Keratinocyte (primary cell): ENCODE results near the gene KCNB1. TPM values are rescaled to one million over a fixed set of nuclear protein-coding genes. Genes with fewer than 3 reads are reported as not detected.
"Not testable (repeated sequence)": the region's sequence is repeated elsewhere in the genome, so short reads cannot be mapped to it uniquely, and the experiment has no call there.

Experiments used
- DNase-seq: peaks from one replicate; pipeline ENCODE4 v3.0.0-alpha.2; 2011; ENCODE audit warnings: low read depth, missing footprints, low spot score
- FAIRE-seq: peaks from 2 replicates; lab custom pipeline; 2011; peaks lifted over from hg19 to GRCh38; lab: Jason Lieb, UNC
- H2AFZ ChIP-seq: 2 replicates; pipeline ENCODE4 v1.6.0; 2012; ENCODE audit warnings: low read length, control low read depth, inconsistent platforms; ENCODE audit not compliant: control insufficient read depth
- H3K27ac ChIP-seq: 2 replicates; pipeline ENCODE4 v1.5.1; 2011; ENCODE audit warnings: low read length; ENCODE audit not compliant: control insufficient read depth, insufficient read depth
- H3K27me3 ChIP-seq: 3 replicates; pipeline ENCODE4 v1.6.0; 2011; ENCODE audit warnings: low read length; ENCODE audit not compliant: control insufficient read depth, insufficient read depth; ENCODE audit errors: extremely low read depth
- H3K36me3 ChIP-seq, 2 experiments: 2 replicates in 1 of 2; 3 replicates in 1 of 2; pipeline ENCODE4 v1.5.1; 2011; ENCODE audit warnings: low read length in 2 of 2, mild to moderate bottlenecking in 1 of 2; ENCODE audit not compliant: control insufficient read depth in 2 of 2, insufficient read depth in 2 of 2; ENCODE audit errors: extremely low read depth in 1 of 2
- H3K4me1 ChIP-seq: 3 replicates; pipeline ENCODE4 v1.5.1; 2011; ENCODE audit warnings: low read length; ENCODE audit not compliant: control insufficient read depth, insufficient read depth; ENCODE audit errors: extremely low read depth
- H3K4me2 ChIP-seq: 3 replicates; pipeline ENCODE4 v1.6.0; 2011; ENCODE audit warnings: low read depth, low read length; ENCODE audit not compliant: control insufficient read depth, insufficient read depth; ENCODE audit errors: extremely low read depth
- H3K4me3 ChIP-seq, 3 experiments: fragments of 200-600 bp in 1 of 3; sonication (generic) in 1 of 3; 2 replicates in 2 of 3; 3 replicates in 1 of 3; pipeline ENCODE4 v1.5.1; 2011 to 2016; ENCODE audit warnings: low read length in 3 of 3, mild to moderate bottlenecking in 3 of 3, control low read depth in 2 of 3, inconsistent platforms in 1 of 3, low read depth in 1 of 3, mixed read lengths in 1 of 3, mixed run types in 1 of 3, moderate library complexity in 1 of 3; ENCODE audit not compliant: control insufficient read depth in 2 of 3, insufficient read depth in 2 of 3; ENCODE audit errors: extremely low read depth in 1 of 3
- H3K79me2 ChIP-seq: 2 replicates; pipeline ENCODE4 v1.6.0; 2012; ENCODE audit warnings: low read length; ENCODE audit not compliant: control insufficient read depth, insufficient read depth
- H3K9ac ChIP-seq: 3 replicates; pipeline ENCODE4 v1.6.0; 2011; ENCODE audit warnings: low read length; ENCODE audit not compliant: control insufficient read depth, insufficient read depth; ENCODE audit errors: extremely low read depth
- H3K9me1 ChIP-seq: 3 replicates; pipeline ENCODE4 v1.6.0; 2011; ENCODE audit warnings: low read length; ENCODE audit not compliant: control insufficient read depth, insufficient read depth; ENCODE audit errors: extremely low read depth
- H3K9me3 ChIP-seq: 2 replicates; pipeline ENCODE4 v1.5.1; 2012; ENCODE audit warnings: low read depth, low read length; ENCODE audit not compliant: control insufficient read depth
- H4K20me1 ChIP-seq: 3 replicates; pipeline ENCODE4 v1.6.0; 2011; ENCODE audit warnings: low read length; ENCODE audit not compliant: control insufficient read depth, insufficient read depth; ENCODE audit errors: extremely low read depth
- CTCF ChIP-seq, 3 experiments: IDR thresholded peaks in 1 of 3; conservative IDR thresholded peaks in 1 of 3; optimal IDR thresholded peaks in 1 of 3; 2 replicates in 2 of 3; 3 replicates in 1 of 3; pipeline versions ENCODE3 to v1.5.1; 2011; ENCODE audit warnings: low read length in 3 of 3, mild to moderate bottlenecking in 3 of 3, moderate library complexity in 2 of 3, control low read depth in 1 of 3, inconsistent platforms in 1 of 3; ENCODE audit not compliant: insufficient read depth in 2 of 3; ENCODE audit errors: extremely low read depth in 1 of 3
- EZH2 ChIP-seq: IDR thresholded peaks from one replicate; pipeline ENCODE4 v1.6.1; 2012; ENCODE audit warnings: inconsistent platforms, mild to moderate bottlenecking, low read length, moderate library complexity
- dilution Hi-C: fragments of 300-500 bp; cut with MboI; formaldehyde crosslinking; loops from one replicate; pipeline ENCODE4 v1.7.0; 2020; ENCODE audit warnings: low sequenced_read_pairs; ENCODE audit not compliant: extremely low pct_ligation_motif_present
- polyA plus RNA-seq, 5 experiments: library from polyadenylated mRNA; depleted of rRNA in 3 of 5; stranded (reverse) in 3 of 5; stranded (forward) in 1 of 5; unstranded in 1 of 5; fragments of >200 nt; gene quantifications; 1 replicate in 1 of 5; 2 replicates in 3 of 5; 3 replicates in 1 of 5; pipeline versions ENCODE4 v1.2.1 to v1.2.3, GENCODE V29; 2011 to 2012; ENCODE audit warnings: missing spikeins in 2 of 5, low read depth in 1 of 5, low replicate concordance in 1 of 5

The KCNB1 gene
- polyA plus RNA-seq, 1 donor (not counting 4 experiments of a cell fraction or from before 2014, with no cell fraction given), result not detected

GRCh38 chr20:49315580-49315979, 166.9 kb downstream of the KCNB1 start:
- dilution Hi-C loops, result no loop called here
- Histone ChIP-seq H3K27ac (no peak overlapping the region), H3K9me3 (no peaks in the 10 kb centered on the region), H3K27me3 (peaks cover 53% of the 10 kb centered on the region), H3K4me3 (no peak overlapping the region), H3K4me2 (no peak overlapping the region), H2AFZ (no peak overlapping the region), H3K79me2 (no peaks in the 10 kb centered on the region), H3K9me1 (no peaks in the 10 kb centered on the region), H3K4me1 (peaks cover 8% of the 10 kb centered on the region), H4K20me1 (no peaks in the 10 kb centered on the region), H3K9ac (no peak overlapping the region), H3K36me3 (no peaks in the 10 kb centered on the region)
- DNase-seq, result no peak
- no peak for FAIRE-seq
- no peak for TF ChIP-seq CTCF (optimal IDR thresholded peaks at IDR 0.05 in 1 of 3, IDR thresholded peaks at IDR 0.05 in 1 of 3, conservative IDR thresholded peaks at IDR 0.05 in 1 of 3; ENCODE audit: extremely low read depth in 1 of 3, insufficient read depth in 2 of 3, low read length in 3 of 3)
- no peak for TF ChIP-seq EZH2

- dilution Hi-C loops, H3K4me2 ChIP-seq, H3K27ac ChIP-seq, DNase-seq, H3K9me1 ChIP-seq, H2AFZ ChIP-seq, H3K79me2 ChIP-seq, FAIRE-seq, H3K36me3 ChIP-seq, H3K4me1 ChIP-seq, H3K4me3 ChIP-seq, H4K20me1 ChIP-seq, H3K9me3 ChIP-seq, H3K9ac ChIP-seq: not testable (repeated sequence)
- peaks cover 39% of the 10 kb centered on the region for H3K27me3 ChIP-seq
These were observed 168.4 kb downstream of the KCNB1 start for GRCh38 chr20:49314052-49314451.

Other genes with a start within 250 kb of the KCNB1 start
- 14.2 to 19.6 TPM (median 16.4 TPM) in 3 replicates for gene ZNFX1, start 204.6 kb downstream of the KCNB1 start, polyA plus RNA-seq
- not detected in 3 replicates for gene PTGIS, start 85.5 kb upstream of the KCNB1 start, polyA plus RNA-seq
- 20.1 to 27.8 TPM (median 23.5 TPM) in 3 replicates for gene B4GALT5, start 231.2 kb upstream of the KCNB1 start, polyA plus RNA-seq